ENCODE data around the gene KRTAP5-7. TPM values are rescaled to one million over a fixed set of nuclear protein-coding genes. Genes with fewer than 3 reads are reported as not detected.

Gene KRTAP5-7
- total RNA-seq, 1 experiment from 2014 or later, result not detected

DNA sequence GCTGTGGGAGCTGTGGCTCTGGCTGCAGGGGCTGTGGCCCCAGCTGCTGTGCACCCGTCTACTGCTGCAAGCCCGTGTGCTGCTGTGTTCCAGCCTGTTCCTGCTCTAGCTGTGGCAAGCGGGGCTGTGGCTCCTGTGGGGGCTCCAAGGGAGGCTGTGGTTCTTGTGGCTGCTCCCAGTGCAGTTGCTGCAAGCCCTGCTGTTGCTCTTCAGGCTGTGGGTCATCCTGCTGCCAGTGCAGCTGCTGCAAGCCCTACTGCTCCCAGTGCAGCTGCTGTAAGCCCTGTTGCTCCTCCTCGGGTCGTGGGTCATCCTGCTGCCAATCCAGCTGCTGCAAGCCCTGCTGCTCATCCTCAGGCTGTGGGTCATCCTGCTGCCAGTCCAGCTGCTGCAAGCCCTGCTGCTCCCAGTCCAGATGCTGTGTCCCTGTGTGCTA, 21.7 kb downstream of the KRTAP5-7 start:
- POLR2A ChIA-PET (ENCODE audit: unreplicated experiment), result no interaction called here
- ATAC-seq, result no peak
- Histone ChIP-seq H3K79me2 (ENCODE audit: low read length) (no peaks in the 10 kb centered on the region), H3K27ac (ENCODE audit: low read length) (no peak overlapping the region), H3K4me3 (ENCODE audit: low read length) (no peak overlapping the region), H2AFZ (ENCODE audit: low read length) (no peak overlapping the region), H3K27me3 (ENCODE audit: low read length) (peaks cover 56% of the 10 kb centered on the region; the same call in 1 of the 2 replicates), H3F3A (ENCODE audit: low read length, unreplicated experiment) (no peaks in the 10 kb centered on the region), H4K20me1 (ENCODE audit: low read length) (no peaks in the 10 kb centered on the region), H3K9me3 (ENCODE audit: low read length) (no peaks in the 10 kb centered on the region), H3K36me3 (ENCODE audit: low read depth, low read length) (no peaks in the 10 kb centered on the region), H3K4me2 (ENCODE audit: low read length) (no peak overlapping the region), H3K9ac (ENCODE audit: low read length) (no peak overlapping the region), H3K9me2 (replicated peaks; ENCODE audit: low read length) (no peaks in the 10 kb centered on the region), H3K4me1 (ENCODE audit: insufficient read depth, low read length) (no peaks in the 10 kb centered on the region)
- no TSS peak for BruUV-seq (replicated peaks)
- CTCF ChIA-PET, result no interaction called here
- intact Hi-C loops (cut with micrococcal nuclease), result no loop called here
- DNase-seq, result no peak
- no peak for TF ChIP-seq CTCF (conservative IDR thresholded peaks at IDR 0.05; ENCODE audit: low read depth, low read length)
- TF ChIP-seq EZH2phosphoT487 (IDR thresholded peaks at IDR 0.05; ENCODE audit: borderline replicate concordance, low read length), result no peak
- TF ChIP-seq EZH2 (IDR thresholded peaks at IDR 0.05; ENCODE audit: low read length, unreplicated experiment), result no peak

GRCh38 chr11:71551711-71552110, 24.6 kb downstream of the KRTAP5-7 start:
- CTCF ChIA-PET, result no interaction called here
- no peak overlapping the region for H3K27ac ChIP-seq (ENCODE audit: low read length)
- no peak overlapping the region for H2AFZ ChIP-seq (ENCODE audit: low read length)
- H3K4me3 ChIP-seq (ENCODE audit: low read length), result no peak overlapping the region
- H3K4me1 ChIP-seq (ENCODE audit: insufficient read depth, low read length), result no peaks in the 10 kb centered on the region
- no peaks in the 10 kb centered on the region for H3F3A ChIP-seq (ENCODE audit: low read length, unreplicated experiment)
- H3K4me2 ChIP-seq (ENCODE audit: low read length), result no peak overlapping the region
- no TSS peak for BruUV-seq (replicated peaks)
- no peaks in the 10 kb centered on the region for H3K36me3 ChIP-seq (ENCODE audit: low read depth, low read length)
- no peaks in the 10 kb centered on the region for H3K9me3 ChIP-seq (ENCODE audit: low read length)
- H3K27me3 ChIP-seq (ENCODE audit: low read length), result peaks cover 36% of the 10 kb centered on the region; the same call in 1 of the 2 replicates
- POLR2A ChIA-PET (ENCODE audit: unreplicated experiment), result no interaction called here
- ATAC-seq (no peak), DNase-seq (no peak)
- no peaks in the 10 kb centered on the region for H3K9me2 ChIP-seq (replicated peaks; ENCODE audit: low read length)
- no peaks in the 10 kb centered on the region for H4K20me1 ChIP-seq (ENCODE audit: low read length)
- H3K79me2 ChIP-seq (ENCODE audit: low read length), result no peaks in the 10 kb centered on the region
- TF ChIP-seq EZH2 (IDR thresholded peaks at IDR 0.05; ENCODE audit: low read length, unreplicated experiment), result no peak
- intact Hi-C loops (cut with micrococcal nuclease), result no loop called here
- no peak overlapping the region for H3K9ac ChIP-seq (ENCODE audit: low read length)

- ChIA-PET CTCF (no interaction called here), POLR2A (ENCODE audit: unreplicated experiment) (no interaction called here)
- H3K4me2 ChIP-seq (ENCODE audit: low read length), result no peak overlapping the region
- peaks cover 4% of the 10 kb centered on the region; the same call in 1 of the 2 replicates for H3K27me3 ChIP-seq (ENCODE audit: low read length)
- no peaks in the 10 kb centered on the region for H3K36me3 ChIP-seq (ENCODE audit: low read depth, low read length)
- no peak for ATAC-seq
- no peak for TF ChIP-seq CTCF (conservative IDR thresholded peaks at IDR 0.05; ENCODE audit: low read depth, low read length)
- no peak for TF ChIP-seq EZH2phosphoT487 (IDR thresholded peaks at IDR 0.05; ENCODE audit: borderline replicate concordance, low read length)
- no peak for TF ChIP-seq EZH2 (IDR thresholded peaks at IDR 0.05; ENCODE audit: low read length, unreplicated experiment)
- H3K4me3 ChIP-seq (ENCODE audit: low read length), result no peak overlapping the region
- H2AFZ ChIP-seq (ENCODE audit: low read length), result no peak overlapping the region
- BruUV-seq (replicated peaks), result no TSS peak
- H3F3A ChIP-seq (ENCODE audit: low read length, unreplicated experiment), result no peaks in the 10 kb centered on the region
- DNase-seq, result no peak
- H3K9me3 ChIP-seq (ENCODE audit: low read length), result no peaks in the 10 kb centered on the region
- no peaks in the 10 kb centered on the region for H3K4me1 ChIP-seq (ENCODE audit: insufficient read depth, low read length)
- no peak overlapping the region for H3K27ac ChIP-seq (ENCODE audit: low read length)
- no peaks in the 10 kb centered on the region for H4K20me1 ChIP-seq (ENCODE audit: low read length)
- H3K79me2 ChIP-seq (ENCODE audit: low read length), result no peaks in the 10 kb centered on the region
- H3K9ac ChIP-seq (ENCODE audit: low read length), result no peak overlapping the region
- no peaks in the 10 kb centered on the region for H3K9me2 ChIP-seq (replicated peaks; ENCODE audit: low read length)
- intact Hi-C loops (cut with micrococcal nuclease), result no loop called here
Observed at GRCh38 chr11:71554996-71555395, 27.9 kb downstream of the KRTAP5-7 start.
